ENCODE measurements around the gene PBX4. TPM values are rescaled to one million over a fixed set of nuclear protein-coding genes. Genes with fewer than 3 reads are reported as not detected.
A peak's percentile ranks its signal among the peaks of the same experiment; 100 is the strongest.

PBX4 gene
- total RNA-seq, 1 donor from 2014 or later = 0.93 TPM

GRCh38 chr19:19643158-19644053 is 24.9 kb upstream of the PBX4 start, which contains the start of gene GMIP:
Gene GMIP (minus strand): TSS chr19:19643657. CDS start chr19:19643529, 128 bp downstream.
- H3K4me2 ChIP-seq (ENCODE audit: low read length) = peak within 1 kb of the TSS; percentile 99
- DNase-seq (ENCODE audit: low read depth) = no peak
- H3K4me3 ChIP-seq (ENCODE audit: insufficient read depth, low read depth, low read length) = peak within 1 kb of the TSS; percentile 94

GRCh38 chr19:19642506-19643157 is 24.1 kb upstream of the PBX4 start:
- H3K27me3 Mint-ChIP-seq (ENCODE audit: low read depth, unreplicated experiment) = no peaks in the 10 kb centered on the region
- H3K4me2 ChIP-seq (ENCODE audit: low read length) = peak overlapping the region; percentile 99
- H3K9ac ChIP-seq (ENCODE audit: low read length) = peak overlapping the region; percentile 90
- peak overlapping the region; percentile 19 for H3K27ac ChIP-seq (ENCODE audit: low read depth, low read length)
- H4K20me1 ChIP-seq (ENCODE audit: insufficient read depth, low read length) = peaks cover 5% of the 10 kb centered on the region
- H3K9me3 ChIP-seq (ENCODE audit: insufficient read depth, low read depth, low read length) = no peaks in the 10 kb centered on the region
- H3K4me3 ChIP-seq (ENCODE audit: insufficient read depth, low read depth, low read length) = peak overlapping the region; percentile 94
- H2AFZ ChIP-seq (ENCODE audit: low read depth, low read length) = peak overlapping the region; percentile 90
- H3K27me3 ChIP-seq (ENCODE audit: insufficient read depth, low read length) = no peaks in the 10 kb centered on the region
- H3K4me3 Mint-ChIP-seq (ENCODE audit: unreplicated experiment) = peak overlapping the region; percentile 95
- peaks cover 4% of the 10 kb centered on the region for H3K4me1 Mint-ChIP-seq (ENCODE audit: low read depth, unreplicated experiment)
- no peaks in the 10 kb centered on the region for H3K9me3 Mint-ChIP-seq (ENCODE audit: unreplicated experiment)
- FAIRE-seq (no peak), DNase-seq (ENCODE audit: low read depth) (no peak)
- peaks cover 11% of the 10 kb centered on the region for H3K79me2 ChIP-seq (ENCODE audit: insufficient read depth, low read length)
- TF ChIP-seq CTCF (IDR thresholded peaks at IDR 0.05; ENCODE audit: insufficient read depth, low read depth, low read length) (no peak), EZH2 (IDR thresholded peaks at IDR 0.05; ENCODE audit: insufficient read depth, low read length) (no peak)
- peaks cover 4% of the 10 kb centered on the region for H3K36me3 ChIP-seq (ENCODE audit: insufficient read depth, low read length)
- peaks cover 10% of the 10 kb centered on the region for H3K36me3 Mint-ChIP-seq (ENCODE audit: low read depth, unreplicated experiment)
- H3K4me1 ChIP-seq (ENCODE audit: insufficient read depth, low read length) = peaks cover 10% of the 10 kb centered on the region
- peak overlapping the region; percentile 92 for H3K27ac Mint-ChIP-seq (ENCODE audit: unreplicated experiment)

More at GRCh38 chr19:19643158-19644053, 24.9 kb upstream of the PBX4 start, which contains the start of gene GMIP:
- H3K4me3 Mint-ChIP-seq (ENCODE audit: unreplicated experiment) = peak within 1 kb of the TSS; percentile 95
- FAIRE-seq = no peak
- H3K27me3 ChIP-seq (ENCODE audit: insufficient read depth, low read length) = no peaks in the 10 kb centered on the region
- TF ChIP-seq EZH2 (IDR thresholded peaks at IDR 0.05; ENCODE audit: insufficient read depth, low read length) (no peak), CTCF (IDR thresholded peaks at IDR 0.05; ENCODE audit: insufficient read depth, low read depth, low read length) (peak; percentile 68)
- peaks cover 6% of the 10 kb centered on the region for H3K36me3 ChIP-seq (ENCODE audit: insufficient read depth, low read length)
- peaks cover 5% of the 10 kb centered on the region for H4K20me1 ChIP-seq (ENCODE audit: insufficient read depth, low read length)
- peaks cover 11% of the 10 kb centered on the region for H3K79me2 ChIP-seq (ENCODE audit: insufficient read depth, low read length)
- peak within 1 kb of the TSS; percentile 90 for H2AFZ ChIP-seq (ENCODE audit: low read depth, low read length)
- H3K27me3 Mint-ChIP-seq (ENCODE audit: low read depth, unreplicated experiment) = no peaks in the 10 kb centered on the region
- peaks cover 9% of the 10 kb centered on the region for H3K36me3 Mint-ChIP-seq (ENCODE audit: low read depth, unreplicated experiment)
- peak within 1 kb of the TSS; percentile 92 for H3K27ac Mint-ChIP-seq (ENCODE audit: unreplicated experiment)
- peaks cover 4% of the 10 kb centered on the region for H3K4me1 Mint-ChIP-seq (ENCODE audit: low read depth, unreplicated experiment)
- no peaks in the 10 kb centered on the region for H3K9me3 Mint-ChIP-seq (ENCODE audit: unreplicated experiment)
- H3K9me3 ChIP-seq (ENCODE audit: insufficient read depth, low read depth, low read length) = no peaks in the 10 kb centered on the region
- peak within 1 kb of the TSS; percentile 22 for H3K27ac ChIP-seq (ENCODE audit: low read depth, low read length)
- peaks cover 10% of the 10 kb centered on the region for H3K4me1 ChIP-seq (ENCODE audit: insufficient read depth, low read length)
- H3K9ac ChIP-seq (ENCODE audit: low read length) = peak within 1 kb of the TSS; percentile 90

Data from astrocyte (in vitro differentiated cells and primary cell).